Stimulated activated CD4-positive, alpha-beta T cell treated with anti-CD3 and anti-CD28 coated beads, Interleukin-12 subunit alpha, Interleukin-12 subunit beta, amount 100 ng/mL, for 24 hours (primary cell): ENCODE data around the gene CDC42BPG.
A peak's percentile ranks its signal among the peaks of the same experiment; 100 is the strongest.
"Not testable (repeated sequence)": the region's sequence is repeated elsewhere in the genome, so short reads cannot be mapped to it uniquely, and the experiment has no call there.

Source experiments
- DNase-seq, 2 experiments: peaks; one replicate each; pipeline ENCODE4 v3.0.0-alpha.2; 2020; ENCODE audit warnings: low read depth in 2 of 2

The CDC42BPG gene

DNA sequence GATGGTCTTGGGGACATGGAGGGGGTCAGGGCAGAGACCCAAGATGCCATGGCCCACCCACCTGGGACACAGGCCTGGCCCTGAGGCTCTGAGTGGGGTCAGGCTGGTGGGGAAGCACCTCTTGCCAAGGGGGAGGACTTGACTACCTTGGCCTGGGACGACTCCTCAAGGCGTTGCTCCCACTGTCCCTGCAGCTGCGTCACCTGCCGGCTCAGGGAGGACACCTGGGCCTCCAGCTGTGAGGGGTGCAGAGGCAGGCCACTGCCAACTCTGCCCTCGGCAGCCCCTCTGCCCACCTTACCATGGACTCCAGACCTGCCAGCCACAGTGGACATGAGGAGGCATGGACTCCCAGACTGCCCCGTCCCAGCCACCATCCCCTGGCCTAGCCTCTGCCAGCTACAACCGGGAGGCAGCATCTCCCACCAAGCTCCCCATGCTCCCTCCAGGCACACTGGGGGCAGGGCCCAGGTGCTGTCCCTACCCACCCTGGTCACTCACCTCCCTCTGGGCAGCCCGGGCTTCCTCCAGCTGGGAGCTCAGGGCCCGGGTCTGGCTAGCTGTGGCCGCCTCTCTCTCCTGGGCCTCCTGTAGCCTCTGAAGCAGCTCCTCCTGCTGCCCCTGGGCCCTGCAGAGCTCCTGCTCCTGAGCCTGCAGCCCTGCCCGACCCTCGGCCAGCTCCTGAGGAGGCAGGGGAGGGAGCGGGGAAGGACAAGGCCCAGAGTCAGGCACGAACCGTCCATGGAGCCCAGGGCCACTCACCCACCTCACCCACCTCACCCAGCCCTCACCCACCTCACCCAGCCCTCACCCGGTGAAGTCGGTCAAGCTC, 8.6 kb downstream of the CDC42BPG start:
- DNase-seq: no peak

DNA sequence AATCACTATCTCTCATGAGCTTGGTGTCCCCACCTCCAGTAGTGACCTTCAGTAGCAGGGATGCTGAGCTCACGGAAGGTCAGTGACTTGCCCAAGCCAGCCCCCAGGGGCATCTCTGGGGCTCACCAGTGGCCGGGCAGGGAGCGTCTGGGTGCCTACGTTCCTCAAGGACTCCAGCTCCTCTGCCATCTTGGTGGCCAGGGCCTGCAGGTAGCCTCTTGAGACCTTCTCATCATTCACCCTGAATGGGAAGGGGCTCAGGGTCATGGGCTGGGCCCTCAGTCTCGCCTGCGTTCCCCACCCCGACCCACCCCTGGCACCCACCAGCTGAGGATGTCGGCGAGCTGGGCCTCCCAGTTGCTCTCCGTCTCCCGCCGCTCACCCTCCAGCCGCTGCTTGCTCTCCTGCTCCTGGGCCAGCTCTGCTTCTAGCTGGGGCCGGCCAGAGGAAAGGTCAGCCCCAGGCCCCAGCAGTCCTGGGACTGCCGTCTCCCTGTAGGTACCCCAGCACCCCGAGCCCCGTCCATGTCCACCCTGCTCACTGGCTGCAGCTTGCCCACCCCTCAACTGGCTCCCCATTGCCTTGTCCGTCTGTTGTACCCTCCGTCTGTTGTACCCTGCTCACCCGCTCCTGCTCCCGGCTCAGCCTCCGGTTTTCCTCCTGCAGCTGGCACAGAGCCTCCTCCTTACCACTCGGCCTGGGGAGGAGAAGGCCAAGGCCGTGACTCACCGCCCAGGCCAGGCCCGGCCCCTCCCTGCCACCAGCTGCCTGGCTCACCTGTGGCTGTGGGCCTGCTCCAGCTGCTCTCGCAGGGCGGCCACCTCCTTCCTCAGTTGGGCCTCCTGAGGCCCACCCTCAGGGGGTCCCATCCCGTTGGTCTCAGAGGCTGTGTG, 9.5 kb downstream of the CDC42BPG start:
- no peak for DNase-seq

- DNase-seq: no peak
Measured at GRCh38 chr11:64834031-64834722, 10.3 kb downstream of the CDC42BPG start.

- DNase-seq: no peak
Measured at GRCh38 chr11:64833509-64833908, 10.9 kb downstream of the CDC42BPG start.

DNA sequence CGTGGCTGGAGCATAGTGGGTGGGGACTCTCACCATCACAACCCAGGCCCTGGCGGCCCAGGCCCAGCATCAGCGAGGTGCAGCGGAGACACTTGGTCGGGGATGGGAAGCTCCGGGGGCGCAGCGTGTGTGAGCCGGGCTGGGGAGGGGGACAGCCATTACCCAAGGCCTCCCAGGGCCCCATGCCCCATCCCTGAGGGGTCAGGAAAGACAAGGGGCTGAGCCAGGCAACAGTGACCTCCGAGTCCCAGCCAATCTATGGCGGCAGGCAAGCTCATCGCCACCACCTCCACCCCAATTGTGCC, 11.3 kb downstream of the CDC42BPG start:
- DNase-seq: no peak

GRCh38 chr11:64832467-64833197, 11.8 kb downstream of the CDC42BPG start:
- DNase-seq: no peak

- no peak for DNase-seq
Measured at GRCh38 chr11:64831411-64831891, 13.0 kb downstream of the CDC42BPG start.

DNA sequence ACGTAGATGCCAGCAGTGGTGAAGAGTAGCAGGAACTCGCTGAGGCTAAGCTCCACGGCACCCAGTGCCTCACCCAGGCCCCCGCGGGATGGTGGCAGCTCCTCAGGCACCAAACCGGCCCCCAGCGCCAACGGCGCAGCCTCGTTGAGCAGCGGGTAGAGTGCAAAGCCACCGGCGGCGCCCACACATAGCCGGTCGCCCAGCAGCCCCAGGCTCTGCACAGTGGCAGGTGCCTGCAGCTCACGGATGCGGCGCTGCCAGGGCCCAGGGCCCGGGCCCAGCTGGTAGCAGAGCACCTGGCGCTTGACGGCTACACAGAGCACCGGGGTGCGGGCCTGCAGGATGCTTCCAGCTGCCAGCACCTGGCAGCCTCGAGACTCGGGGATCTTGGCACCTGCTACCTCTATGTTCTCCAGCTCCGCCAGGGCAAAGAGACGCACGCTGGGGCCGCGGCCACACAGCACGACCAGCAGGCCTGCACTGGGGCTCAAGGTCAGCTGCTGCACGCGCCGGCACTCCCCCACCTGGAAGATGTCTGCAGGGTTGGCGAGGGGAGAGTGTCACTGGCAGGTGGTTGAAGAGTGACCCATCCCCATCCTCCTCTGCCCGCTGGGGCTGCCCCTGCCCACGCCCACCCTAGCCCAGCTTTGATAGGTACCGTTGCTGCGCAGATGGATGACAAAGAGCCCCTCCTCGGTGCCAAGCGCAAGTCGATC, 14.8 kb downstream of the CDC42BPG start:
- DNase-seq: no peak

- DNase-seq: no peak
Measured at GRCh38 chr11:64827451-64827839, 17.0 kb downstream of the CDC42BPG start.

GRCh38 chr11:64826578-64827450, 17.6 kb downstream of the CDC42BPG start:
- no peak for DNase-seq

DNA sequence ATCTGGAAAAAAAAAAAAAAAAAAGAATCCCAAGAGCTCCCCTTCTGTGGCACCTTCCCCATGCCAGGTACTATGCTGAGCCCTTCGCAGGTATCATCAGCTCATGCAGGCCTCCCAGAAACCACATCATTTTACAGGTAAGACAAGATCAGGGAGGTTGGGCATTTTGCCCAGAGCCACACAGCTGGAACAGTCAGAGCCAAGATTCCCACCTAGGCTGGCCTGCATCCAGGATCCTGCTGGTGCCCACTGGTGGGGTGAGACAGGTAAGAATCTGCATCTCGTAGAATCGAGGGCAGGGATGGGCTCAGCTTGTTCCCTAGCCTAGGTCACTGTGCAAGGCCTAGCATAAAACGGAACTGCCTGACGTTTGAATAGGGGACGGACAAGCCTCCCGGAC, 18.4 kb downstream of the CDC42BPG start:
- DNase-seq: no peak

DNA sequence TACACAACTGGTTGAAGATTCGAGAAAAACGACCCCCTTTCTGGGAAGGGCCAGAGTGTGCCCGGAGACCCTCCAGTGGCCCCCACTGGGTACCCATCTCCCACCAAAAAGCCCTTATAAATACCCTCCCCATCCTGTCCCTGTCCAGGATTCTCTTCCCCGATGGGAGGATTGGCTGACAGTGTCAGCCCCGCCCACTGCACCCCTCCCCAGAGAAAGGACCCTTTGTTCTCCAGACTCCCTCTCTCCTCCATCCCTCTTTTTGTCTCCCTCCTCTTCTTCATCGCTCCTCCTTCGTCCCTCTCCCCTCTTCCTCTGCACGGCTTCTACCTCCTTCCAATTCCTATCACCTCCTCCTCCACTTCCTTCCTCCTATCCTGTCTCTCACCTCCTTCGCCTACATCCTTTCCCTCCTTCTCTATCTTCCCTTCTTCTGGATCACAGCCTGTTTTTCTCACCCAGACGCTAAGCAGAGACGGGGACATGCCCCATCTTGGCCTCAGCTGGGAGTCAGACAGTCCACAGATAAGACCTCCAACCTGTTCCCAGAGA, 20.8 kb downstream of the CDC42BPG start:
- DNase-seq: no peak

- DNase-seq: no peak
Measured at GRCh38 chr11:64817476-64817875, 27.0 kb downstream of the CDC42BPG start.

- not testable (repeated sequence) for DNase-seq
Measured at GRCh38 chr11:64815433-64815832, 29.0 kb downstream of the CDC42BPG start.

DNA sequence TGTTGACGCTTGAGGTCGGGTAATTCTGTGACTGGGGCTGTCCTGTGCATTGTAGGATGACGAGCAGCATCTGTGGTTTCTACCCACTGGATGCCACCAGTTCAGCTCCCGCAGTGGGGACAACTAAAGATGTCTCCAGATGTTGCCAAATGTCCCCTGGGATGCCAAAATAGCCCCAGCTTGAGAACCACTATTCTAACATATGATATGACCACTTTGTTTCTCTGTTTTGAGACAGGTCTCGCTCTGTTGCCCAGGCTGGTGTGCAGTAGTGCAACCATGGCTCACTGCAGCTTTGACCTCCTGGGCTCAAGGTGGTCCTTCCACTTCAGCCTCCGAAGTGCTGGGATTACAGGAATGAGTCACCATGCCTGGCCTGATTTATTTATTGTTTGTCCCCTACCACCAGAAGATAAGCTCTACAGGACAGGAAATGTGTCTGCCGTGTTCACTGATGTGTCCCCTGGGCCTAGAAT, 29.7 kb downstream of the CDC42BPG start:
- DNase-seq: no peak

- no peak for DNase-seq
Measured at GRCh38 chr11:64813826-64814225, 30.6 kb downstream of the CDC42BPG start.

DNA sequence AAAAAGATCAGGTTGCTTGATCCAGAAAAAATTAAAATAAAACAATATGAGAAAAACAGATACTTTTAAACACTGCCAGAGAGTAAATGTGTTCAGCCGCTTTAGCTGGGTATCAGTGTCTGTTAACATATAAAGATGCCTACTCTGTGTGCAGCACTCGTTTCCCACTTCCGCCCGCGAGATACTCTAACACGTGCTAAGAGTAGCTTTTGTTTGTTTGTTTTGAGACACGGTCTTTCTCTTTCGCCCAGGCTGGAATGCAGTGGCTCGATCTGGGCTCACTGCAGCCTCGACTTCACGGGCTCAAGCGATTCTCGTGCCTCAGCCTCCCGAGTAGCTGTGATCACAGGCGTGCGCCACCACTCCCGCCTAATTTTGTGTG, 33.6 kb downstream of the CDC42BPG start:
- peak in 1 of 2 experiments; percentile 17 for DNase-seq

DNA sequence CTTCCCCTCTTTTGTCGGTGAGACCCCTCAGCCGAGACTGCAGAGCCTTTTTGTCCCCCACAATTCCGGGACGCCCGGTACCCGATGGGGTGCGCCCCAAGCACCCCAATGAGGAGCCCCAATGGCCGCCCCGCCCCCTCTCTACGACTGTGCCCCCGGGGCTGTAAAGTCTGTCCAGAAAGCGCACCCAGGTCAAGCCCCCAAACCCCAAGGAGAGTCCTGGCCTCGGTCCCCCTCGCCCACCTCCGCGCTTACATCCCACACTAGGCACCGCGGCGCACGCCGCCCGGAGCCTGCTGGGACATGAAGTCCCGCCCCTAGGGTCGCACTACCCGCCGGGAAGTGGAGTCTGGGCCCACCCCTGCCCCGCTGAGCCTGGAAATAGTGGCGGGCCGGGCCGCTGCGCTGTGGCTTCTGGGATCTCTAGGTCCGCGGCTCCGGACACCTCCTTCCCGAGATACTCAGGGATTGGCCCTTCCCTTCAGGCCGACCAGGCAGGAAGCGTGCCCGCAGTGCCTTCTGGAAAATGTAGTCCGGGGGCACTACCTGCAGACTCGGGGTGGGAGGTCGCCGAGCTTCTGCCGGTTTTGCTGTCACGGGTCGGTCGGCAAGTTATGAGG, 34.1 kb downstream of the CDC42BPG start, which contains the start of gene MEN1:
MEN1 (minus strand) TSS at position 281 of the 620 bp plus-strand sequence. CDS start 442 bp downstream, outside the sequence.
- DNase-seq: peak; percentile 70 to 82

DNA sequence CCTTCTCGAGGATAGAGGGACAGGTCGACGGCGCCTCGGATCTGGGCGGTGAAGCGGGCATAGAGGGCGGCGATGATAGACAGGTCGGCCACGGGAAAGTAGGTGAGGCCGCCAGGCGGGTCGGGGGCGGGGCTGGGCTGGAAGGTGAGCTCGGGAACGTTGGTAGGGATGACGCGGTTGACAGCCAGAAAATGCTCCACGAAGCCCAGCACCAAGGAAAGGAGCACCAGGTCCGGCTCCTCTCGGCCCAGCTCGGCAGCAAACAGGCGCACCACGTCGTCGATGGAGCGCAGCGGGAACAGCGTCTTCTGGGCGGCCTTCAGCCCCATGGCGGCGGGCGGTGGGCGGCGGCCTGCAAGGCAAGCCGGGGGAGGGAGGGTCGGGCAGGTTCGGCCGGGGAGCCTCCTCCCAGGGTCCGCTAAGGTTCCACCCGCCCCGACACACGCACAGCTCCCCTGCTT, 34.6 kb downstream of the CDC42BPG start:
- DNase-seq: peak in 1 of 2 experiments; percentile 14
